Measurements from ENCODE around the gene MLNR.

The MLNR gene

Small RNA genes within 50 kb of the gene (small RNA-seq; reads per million reads assigned to genes)
- gene COX7CP1: 0 reads per million in 2 experiments
